ENCODE data around the gene ELN.

Gene ELN

DNA sequence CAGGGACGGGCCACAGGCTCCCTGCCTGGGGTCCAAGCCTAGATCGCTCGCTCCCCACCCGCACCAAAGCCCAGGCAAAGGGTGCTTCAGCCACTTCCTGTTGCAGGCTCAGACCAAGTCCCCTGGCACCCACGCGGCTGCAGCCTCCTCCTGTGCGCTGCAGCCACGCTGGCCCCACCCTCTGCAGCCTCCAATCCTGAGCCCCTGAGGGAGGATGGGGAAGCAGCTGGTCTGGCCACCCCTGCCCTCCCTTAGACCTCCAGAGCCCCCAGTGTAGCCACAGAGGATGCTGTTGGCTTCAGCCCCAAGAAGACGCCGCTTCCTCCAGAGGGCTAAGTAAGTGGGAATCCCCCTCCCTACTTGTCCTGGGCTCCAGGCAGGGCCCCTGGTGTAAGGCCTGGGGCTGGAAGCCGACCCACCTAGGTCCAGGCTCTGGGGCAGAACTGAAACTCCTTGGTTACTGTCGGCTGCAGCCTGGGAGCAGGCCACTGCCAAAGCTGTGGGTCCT lies 65.0 kb downstream of the ELN start:
- TF ChIP-seq, protein P1, sequence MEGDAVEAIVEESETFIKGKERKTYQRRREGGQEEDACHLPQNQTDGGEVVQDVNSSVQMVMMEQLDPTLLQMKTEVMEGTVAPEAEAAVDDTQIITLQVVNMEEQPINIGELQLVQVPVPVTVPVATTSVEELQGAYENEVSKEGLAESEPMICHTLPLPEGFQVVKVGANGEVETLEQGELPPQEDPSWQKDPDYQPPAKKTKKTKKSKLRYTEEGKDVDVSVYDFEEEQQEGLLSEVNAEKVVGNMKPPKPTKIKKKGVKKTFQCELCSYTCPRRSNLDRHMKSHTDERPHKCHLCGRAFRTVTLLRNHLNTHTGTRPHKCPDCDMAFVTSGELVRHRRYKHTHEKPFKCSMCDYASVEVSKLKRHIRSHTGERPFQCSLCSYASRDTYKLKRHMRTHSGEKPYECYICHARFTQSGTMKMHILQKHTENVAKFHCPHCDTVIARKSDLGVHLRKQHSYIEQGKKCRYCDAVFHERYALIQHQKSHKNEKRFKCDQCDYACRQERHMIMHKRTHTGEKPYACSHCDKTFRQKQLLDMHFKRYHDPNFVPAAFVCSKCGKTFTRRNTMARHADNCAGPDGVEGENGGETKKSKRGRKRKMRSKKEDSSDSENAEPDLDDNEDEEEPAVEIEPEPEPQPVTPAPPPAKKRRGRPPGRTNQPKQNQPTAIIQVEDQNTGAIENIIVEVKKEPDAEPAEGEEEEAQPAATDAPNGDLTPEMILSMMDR (conservative IDR thresholded peaks at IDR 0.05; ENCODE audit: low read depth, low read length), result no peak
- no peak overlapping the region for H3K4me3 ChIP-seq (ENCODE audit: low read depth, low read length)

DNA sequence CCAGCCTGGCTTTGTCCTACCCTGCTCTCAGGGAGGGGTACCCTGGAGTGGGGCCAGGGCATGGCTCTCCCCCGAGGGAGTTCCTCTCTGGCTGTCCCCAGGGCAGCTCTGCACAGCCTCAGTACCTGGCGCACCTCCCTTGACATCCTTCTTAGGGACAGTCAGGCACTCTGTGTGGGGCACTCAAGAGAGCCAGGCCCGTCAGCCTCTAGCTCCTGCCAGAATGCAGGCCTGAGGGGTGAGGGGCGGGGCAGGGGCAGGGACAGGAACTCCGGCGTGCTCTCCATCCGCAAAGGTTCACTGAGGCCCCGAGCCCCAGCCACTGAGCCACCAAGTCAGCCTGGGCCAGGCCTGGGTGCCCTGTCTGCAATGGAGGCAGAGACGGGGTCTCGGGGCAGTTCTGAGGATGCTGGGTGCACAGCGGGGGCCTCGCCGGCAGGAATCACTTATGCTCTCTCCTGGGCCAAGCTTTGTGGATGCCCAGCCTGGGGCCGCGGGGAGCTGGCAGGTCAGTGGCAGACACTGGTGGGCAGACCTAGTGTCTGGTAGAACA lies 65.8 kb downstream of the ELN start:
- DNase-seq (ENCODE audit: low read depth), result no peak
- TF ChIP-seq, protein P1 (conservative IDR thresholded peaks at IDR 0.05; ENCODE audit: low read depth, low read length), result no peak
- peak overlapping the region; percentile 3 for H3K4me3 ChIP-seq (ENCODE audit: low read depth, low read length)

More for the DNA sequence above, 65.0 kb downstream of the ELN start:
- DNase-seq (ENCODE audit: low read depth), result peak; percentile 55

DNA sequence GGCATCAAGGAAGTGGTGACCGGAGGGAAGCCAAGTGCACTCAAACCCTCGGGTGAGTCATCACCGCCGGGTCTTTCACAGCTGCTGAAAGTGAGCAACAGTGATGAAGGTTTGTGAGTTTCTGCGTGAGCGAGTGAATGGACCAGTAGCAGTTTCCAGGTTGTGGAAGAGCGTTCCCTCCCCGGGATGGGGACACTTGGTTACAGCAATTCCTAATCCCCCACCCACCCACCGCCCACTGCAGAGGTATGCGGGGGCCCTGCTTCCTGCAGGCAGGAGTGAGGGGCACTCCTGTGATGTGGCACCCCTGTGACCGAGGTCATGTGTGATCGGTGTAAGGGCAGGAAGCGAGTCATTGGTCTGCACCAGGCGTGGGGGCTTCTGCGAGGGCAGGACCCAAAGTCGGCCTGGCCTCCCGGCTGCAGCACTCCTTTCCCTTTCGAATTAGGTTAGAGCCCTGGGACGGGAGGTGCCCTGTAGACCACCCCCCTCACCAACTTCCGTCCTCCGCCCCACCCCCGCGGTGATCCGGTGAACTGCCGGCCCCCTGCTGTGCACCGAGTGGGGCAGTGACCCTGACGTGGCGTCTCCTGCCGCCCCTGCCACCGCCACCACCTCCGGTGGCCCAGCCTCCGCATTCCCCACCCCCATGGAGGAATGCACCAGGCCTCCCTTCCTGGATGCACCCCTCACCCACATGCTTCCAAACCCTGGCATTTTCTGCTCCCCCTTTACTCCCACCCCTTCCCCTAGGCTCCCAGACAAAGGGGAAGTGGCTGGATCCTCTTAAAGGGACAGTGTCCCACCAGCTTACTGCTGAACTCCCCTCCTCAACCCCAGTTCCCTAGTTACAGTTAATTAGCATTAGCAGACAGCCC lies 66.5 kb downstream of the ELN start:
- H3K4me3 ChIP-seq (ENCODE audit: low read depth, low read length), result peak overlapping the region; percentile 44
- TF ChIP-seq, protein P1 (conservative IDR thresholded peaks at IDR 0.05; ENCODE audit: low read depth, low read length), result no peak
- DNase-seq (ENCODE audit: low read depth), result peak; percentile 92

DNA sequence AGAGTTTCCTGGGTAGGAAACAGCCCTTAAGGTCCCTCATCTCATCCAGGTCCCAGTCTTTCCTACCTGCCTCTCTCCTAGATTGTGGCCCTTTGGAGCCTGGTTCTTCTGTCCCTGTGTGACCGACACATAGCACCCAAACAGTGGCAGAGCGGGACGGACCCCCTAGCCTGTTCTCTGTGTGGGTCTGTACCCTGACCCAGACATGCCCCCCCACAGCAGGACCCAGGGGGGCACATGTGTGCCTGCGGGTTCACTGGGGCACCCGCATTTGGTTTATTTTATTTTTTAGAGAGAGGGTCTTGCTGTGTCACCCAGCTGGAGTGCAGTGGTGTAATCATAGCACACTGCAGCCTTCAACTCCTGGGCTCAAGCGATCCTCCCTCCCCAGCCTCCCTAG lies 67.2 kb downstream of the ELN start:
- DNase-seq (ENCODE audit: low read depth), result no peak
- TF ChIP-seq, protein P1 (conservative IDR thresholded peaks at IDR 0.05; ENCODE audit: low read depth, low read length), result no peak
- no peak overlapping the region for H3K4me3 ChIP-seq (ENCODE audit: low read depth, low read length)

DNA sequence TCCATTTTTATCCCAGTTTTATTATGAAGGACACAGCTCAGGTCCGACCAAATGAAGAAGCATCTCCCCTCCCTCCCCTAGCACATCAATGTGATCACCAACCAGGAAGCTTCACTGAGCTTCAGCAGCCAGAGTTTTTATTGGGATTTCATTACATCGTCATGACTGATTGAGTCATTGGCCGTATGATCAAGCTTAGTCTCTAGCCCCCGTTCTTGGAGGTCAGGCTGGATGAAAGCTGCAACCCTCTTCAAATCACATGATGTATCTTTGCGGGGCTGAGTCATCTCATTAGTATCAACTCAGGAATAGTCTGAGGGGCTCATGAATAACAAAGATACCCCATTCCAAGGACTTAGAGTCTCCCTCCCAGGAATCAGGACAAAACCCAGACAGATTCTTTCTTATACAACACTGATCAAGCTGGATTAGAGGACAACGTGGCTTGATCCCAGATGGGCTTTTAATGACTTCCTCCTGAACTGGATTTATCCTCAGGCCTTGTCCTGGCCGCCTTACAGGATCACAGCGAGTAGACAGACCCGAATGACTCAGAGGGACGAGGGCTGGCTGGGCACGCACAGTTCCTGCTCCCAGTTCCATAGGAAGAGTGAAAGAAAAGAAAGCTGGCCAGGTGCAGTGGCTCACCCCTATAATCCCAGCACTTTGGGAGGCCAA lies 70.1 kb downstream of the ELN start:
- peak; percentile 96 for DNase-seq (ENCODE audit: low read depth)
- TF ChIP-seq, protein P1 (conservative IDR thresholded peaks at IDR 0.05; ENCODE audit: low read depth, low read length), result no peak

DNA sequence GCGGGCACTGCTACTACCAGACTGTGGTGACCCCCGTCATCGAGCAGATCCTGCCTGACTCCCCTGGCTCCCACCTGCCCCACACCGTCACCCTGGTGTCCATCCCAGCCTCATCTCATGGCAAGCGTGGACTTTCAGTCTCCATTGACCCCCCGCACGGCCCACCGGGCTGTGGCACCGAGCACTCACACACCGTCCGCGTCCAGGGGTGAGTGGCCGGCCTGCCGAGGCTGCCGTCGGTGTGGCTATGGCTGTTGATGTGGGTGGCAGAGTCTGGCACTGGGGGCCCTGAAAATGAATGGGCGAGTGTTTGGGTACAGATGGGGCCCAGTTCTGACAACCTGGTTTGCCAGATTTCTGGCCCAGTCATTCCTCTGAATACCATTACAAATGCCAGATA lies 71.1 kb downstream of the ELN start:
- TF ChIP-seq, protein P1 (conservative IDR thresholded peaks at IDR 0.05; ENCODE audit: low read depth, low read length), result no peak
- no peak overlapping the region for H3K4me3 ChIP-seq (ENCODE audit: low read depth, low read length)
- DNase-seq (ENCODE audit: low read depth), result no peak

More for the DNA sequence above, 70.1 kb downstream of the ELN start:
- H3K4me3 ChIP-seq (ENCODE audit: low read depth, low read length), result no peak overlapping the region
